Retinal pigment epithelial cell (primary cell): ENCODE results near the gene GALNT2.

Experiments
- DNase-seq: peaks from one replicate; pipeline ENCODE4 v3.0.0-alpha.2; 2010; ENCODE audit warnings: low read depth
- H3K4me3 ChIP-seq: 2 replicates; pipeline ENCODE4 v1.5.1; 2011; ENCODE audit warnings: mild to moderate bottlenecking, low read length, control low read depth, moderate library complexity
- CTCF ChIP-seq: conservative IDR thresholded peaks from 2 replicates; pipeline ENCODE4 v1.5.1; 2011; ENCODE audit warnings: low read depth, low read length, control low read depth, inconsistent platforms

GALNT2 gene

DNA sequence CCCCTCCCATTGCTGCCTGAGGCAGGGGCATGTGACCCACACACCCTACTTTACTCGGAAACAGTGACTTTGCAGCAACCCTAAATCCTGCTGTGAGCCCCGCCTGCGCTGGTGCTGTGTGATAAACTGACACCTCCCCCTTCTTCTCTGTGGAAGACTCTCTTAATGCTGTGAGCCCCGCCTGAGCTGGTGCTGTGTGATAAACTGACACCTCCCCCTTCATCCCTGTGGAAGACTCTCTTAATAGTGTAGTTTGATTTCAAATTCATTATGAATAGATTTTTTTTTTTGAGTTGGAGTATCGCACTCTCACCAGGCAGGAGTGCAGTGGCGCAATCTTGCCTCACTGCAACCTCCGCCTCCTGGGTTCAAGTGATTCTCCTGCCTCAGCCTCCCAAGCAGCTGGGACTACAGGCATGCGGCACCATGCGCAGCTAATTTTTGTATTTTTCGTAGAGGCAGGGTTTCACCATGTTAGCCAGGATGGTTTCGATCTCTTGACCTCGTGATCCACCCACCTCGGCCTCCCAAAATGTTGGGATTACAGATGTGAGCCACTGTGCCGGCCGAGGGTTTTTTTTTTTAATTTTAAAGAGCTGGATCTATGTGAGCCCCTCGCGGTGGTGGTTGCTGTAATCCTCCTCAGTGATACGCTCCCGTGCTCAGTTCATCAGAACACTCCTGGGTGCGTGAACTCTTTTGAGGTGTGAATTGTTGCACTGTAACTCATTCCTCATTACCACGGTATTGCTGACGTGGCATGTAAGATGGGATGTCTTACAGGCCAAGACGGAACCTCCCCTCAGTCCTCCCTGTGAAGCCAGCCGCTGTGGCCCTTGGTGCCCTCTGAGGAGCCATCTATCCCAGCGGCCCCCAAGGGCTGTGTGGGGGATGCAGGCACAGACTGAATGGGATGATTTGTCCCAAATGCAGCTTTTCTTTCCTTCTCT lies 60.3 kb downstream of the GALNT2 start:
- H3K4me3 ChIP-seq, result no peak overlapping the region
- no peak for DNase-seq
- no peak for TF ChIP-seq CTCF

DNA sequence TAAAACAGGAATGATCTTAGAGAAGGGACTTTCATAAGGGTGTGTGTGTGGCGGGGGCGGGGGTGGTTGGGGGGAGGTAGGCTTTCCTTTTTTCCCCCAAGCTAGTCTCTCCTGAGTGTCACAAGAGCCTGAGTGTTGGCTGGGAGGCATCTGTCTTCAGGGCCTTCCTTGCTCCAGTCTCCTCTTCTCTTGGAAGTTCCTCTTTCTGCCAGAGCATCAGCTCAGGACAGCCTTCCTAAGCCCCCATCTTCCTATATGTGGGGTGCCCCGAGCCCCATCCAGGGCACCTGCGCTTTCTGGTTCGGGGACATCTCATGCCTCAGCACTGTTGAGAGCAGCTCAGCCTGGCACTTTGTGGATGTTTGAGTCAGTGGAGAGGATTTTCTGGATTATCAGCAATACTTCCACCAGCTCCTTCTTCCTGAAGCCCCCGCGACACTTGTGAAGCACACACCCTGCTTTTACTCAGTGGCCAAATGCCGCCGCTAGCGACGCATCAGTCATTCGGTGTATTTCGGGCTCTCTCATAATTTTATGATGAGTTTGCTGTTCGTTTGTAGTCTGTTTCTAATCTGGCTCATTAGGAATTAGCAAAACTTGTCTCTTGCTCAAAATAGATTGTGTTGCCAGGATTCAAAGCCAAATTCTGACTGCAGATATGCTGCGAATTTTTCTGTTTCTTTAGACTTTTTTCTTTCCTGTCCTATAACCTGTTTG lies 61.7 kb downstream of the GALNT2 start:
- DNase-seq, result no peak

GRCh38 chr1:230129341-230129740 lies 62.3 kb downstream of the GALNT2 start:
- no peak overlapping the region for H3K4me3 ChIP-seq
- DNase-seq, result no peak
- TF ChIP-seq CTCF, result no peak

More for the DNA sequence above, 61.7 kb downstream of the GALNT2 start:
- TF ChIP-seq CTCF, result no peak
- H3K4me3 ChIP-seq, result no peak overlapping the region

DNA sequence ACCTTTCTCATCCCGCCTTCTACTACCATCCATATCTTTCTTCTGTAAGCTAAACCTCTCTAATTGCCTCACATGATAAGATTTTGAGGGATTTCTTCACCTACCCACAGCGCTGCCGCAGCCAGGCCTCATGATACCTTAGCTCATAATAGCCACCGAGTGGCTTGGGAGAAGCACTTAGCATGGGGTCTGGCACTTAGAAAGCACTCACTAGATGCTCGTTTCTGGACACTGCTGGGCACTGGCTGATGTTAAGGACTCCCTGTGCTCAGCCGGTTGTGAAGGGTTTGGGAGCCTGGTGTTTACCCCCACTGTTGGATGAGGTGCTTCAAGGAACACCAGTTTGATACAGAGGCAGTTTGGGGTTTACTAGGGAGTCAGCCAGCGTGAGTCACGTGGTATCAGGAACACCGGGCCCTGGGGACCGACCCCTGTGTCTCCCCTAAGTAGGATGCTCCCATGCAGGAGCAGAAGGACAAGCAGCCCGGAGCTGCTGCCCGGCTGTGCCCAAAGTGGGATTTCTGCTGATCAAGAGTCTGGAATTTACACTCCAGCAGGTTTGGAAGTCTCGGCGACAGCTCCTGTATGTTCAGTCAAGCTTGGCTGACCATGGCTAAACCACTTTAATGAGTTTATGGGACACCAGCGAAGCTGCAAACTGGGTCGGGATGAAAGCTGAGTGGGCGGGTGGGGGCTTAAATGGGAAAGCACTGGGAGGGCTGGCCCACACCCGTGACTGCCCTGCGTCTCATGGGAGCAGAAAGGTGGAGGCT lies 63.3 kb downstream of the GALNT2 start:
- DNase-seq, result peak; percentile 68
- no peak for TF ChIP-seq CTCF
- H3K4me3 ChIP-seq, result no peak overlapping the region

DNA sequence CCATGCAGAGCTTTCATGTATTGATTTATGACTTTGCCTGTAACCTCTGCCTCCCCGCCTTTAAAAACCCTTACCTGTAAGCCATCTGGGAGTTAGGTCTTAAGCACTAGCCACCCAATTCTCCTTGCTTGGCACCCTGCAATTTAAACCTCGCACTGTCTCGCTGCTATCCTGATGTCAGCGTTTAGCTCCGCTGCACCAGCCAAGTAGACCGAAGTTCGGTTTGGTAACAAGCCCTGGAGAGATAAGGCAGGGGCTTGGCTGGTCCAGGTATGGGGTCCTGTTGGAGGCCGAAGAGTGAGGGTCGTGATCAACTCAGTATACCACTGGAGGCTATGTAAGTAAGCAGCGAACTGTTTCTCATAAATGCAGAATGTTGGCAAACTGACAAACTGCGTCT lies 64.4 kb downstream of the GALNT2 start:
- no peak for DNase-seq
- no peak overlapping the region for H3K4me3 ChIP-seq
- no peak for TF ChIP-seq CTCF

DNA sequence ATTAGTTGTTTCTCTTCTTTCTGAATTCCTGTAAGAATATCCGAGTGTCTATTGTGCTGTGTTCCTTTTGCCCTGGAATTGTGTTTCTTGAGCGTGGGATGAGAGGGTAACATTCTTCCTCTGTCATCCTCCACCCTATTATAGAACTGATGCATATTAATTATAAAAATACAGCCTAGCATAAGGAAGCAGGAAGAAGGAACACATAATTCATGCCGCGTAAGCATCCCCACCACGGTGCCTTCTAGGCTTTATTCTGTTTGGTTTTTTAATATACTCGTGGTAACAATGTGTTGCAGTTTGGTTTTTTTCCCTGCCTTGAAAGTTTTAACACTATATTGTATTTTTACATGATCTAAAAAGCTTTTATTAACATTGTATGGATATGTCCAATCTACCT lies 65.7 kb downstream of the GALNT2 start:
- no peak overlapping the region for H3K4me3 ChIP-seq
- TF ChIP-seq CTCF, result no peak
- no peak for DNase-seq
